ENCODE measurements around the gene CST7. TPM values are rescaled to one million over a fixed set of nuclear protein-coding genes. Genes with fewer than 3 reads are reported as not detected.

The CST7 gene
- total RNA-seq, 1 experiment from 2014 or later, result not detected

GRCh38 chr20:24949756-24950127 lies 673 bp downstream of the CST7 start (continued):
- TF ChIP-seq ZNF532 (CRISPR knock-in tag; IDR thresholded peaks at IDR 0.05; ENCODE audit: borderline replicate concordance), result no peak
- TF ChIP-seq NFE2L1 (CRISPR knock-in tag; IDR thresholded peaks at IDR 0.05), result no peak
- TF ChIP-seq GABPB1 (CRISPR knock-in tag; IDR thresholded peaks at IDR 0.05), result no peak

GRCh38 chr20:24950128-24950835 lies 1.2 kb downstream of the CST7 start:
- ChIA-PET POLR2A (no interaction called here), CTCF (interaction anchor here (0.8 kb wide), 1 partner anchor 20 kb away, joined by 4 read pairs; no protein-coding TSS in a partner anchor)
- no peak for TF ChIP-seq JUN (CRISPR knock-in tag; IDR thresholded peaks at IDR 0.05)
- TF ChIP-seq TP53 (CRISPR knock-in tag; IDR thresholded peaks at IDR 0.05), result no peak
- TF ChIP-seq E2F5 (CRISPR knock-in tag; IDR thresholded peaks at IDR 0.05), result no peak
- TF ChIP-seq SP1 (CRISPR knock-in tag; conservative IDR thresholded peaks at IDR 0.05), result no peak
- TF ChIP-seq MXD4 (CRISPR knock-in tag; IDR thresholded peaks at IDR 0.05; ENCODE audit: borderline replicate concordance), result no peak
- TF ChIP-seq CTCF (IDR thresholded peaks at IDR 0.05), result no peak
- TF ChIP-seq CBFB (CRISPR knock-in tag; IDR thresholded peaks at IDR 0.05; ENCODE audit: low read depth), result no peak
- no peak for TF ChIP-seq IRF2 (CRISPR knock-in tag; IDR thresholded peaks at IDR 0.05; ENCODE audit: borderline replicate concordance, low read depth)
- no peak for TF ChIP-seq NR3C1 (CRISPR knock-in tag; conservative IDR thresholded peaks at IDR 0.05; ENCODE audit: low read depth)
- no peak for TF ChIP-seq ZNF219 (CRISPR knock-in tag; IDR thresholded peaks at IDR 0.05; ENCODE audit: borderline replicate concordance)
- no peak for TF ChIP-seq E2F4 (CRISPR knock-in tag; IDR thresholded peaks at IDR 0.05; ENCODE audit: borderline replicate concordance, low read depth)
- no peak for TF ChIP-seq ZNF121 (CRISPR knock-in tag; IDR thresholded peaks at IDR 0.05)
- TF ChIP-seq MLX (CRISPR knock-in tag; IDR thresholded peaks at IDR 0.05), result no peak
- TF ChIP-seq ELF4 (CRISPR knock-in tag; IDR thresholded peaks at IDR 0.05; ENCODE audit: low read depth), result no peak
- no peak for TF ChIP-seq GABPB1 (CRISPR knock-in tag; IDR thresholded peaks at IDR 0.05)
- no peak for TF ChIP-seq PRDM15 (CRISPR knock-in tag; IDR thresholded peaks at IDR 0.05)
- TF ChIP-seq CREM (CRISPR knock-in tag; IDR thresholded peaks at IDR 0.05), result no peak
- no peak for TF ChIP-seq STAT6 (CRISPR knock-in tag; conservative IDR thresholded peaks at IDR 0.05; ENCODE audit: low read depth)
- H3K4me3 Mint-ChIP-seq, result no peak overlapping the region
- no peak overlapping the region for H3K27ac Mint-ChIP-seq
- peaks cover 15% of the 10 kb centered on the region for H3K27me3 Mint-ChIP-seq (ENCODE audit: low read depth)
- DNase-seq (ENCODE audit: low spot score) (no peak), ATAC-seq (no peak)
- H3K4me1 Mint-ChIP-seq, result peaks cover 14% of the 10 kb centered on the region
- peaks cover 3% of the 10 kb centered on the region; the same call in 1 of the 2 replicates for H3K36me3 Mint-ChIP-seq
- peaks cover 34% of the 10 kb centered on the region for H3K9me3 Mint-ChIP-seq
